ENCODE data around the gene CHRNG. TPM values are rescaled to one million over a fixed set of nuclear protein-coding genes. Genes with fewer than 3 reads are reported as not detected.
"Not testable (repeated sequence)": the region's sequence is repeated elsewhere in the genome, so short reads cannot be mapped to it uniquely, and the experiment has no call there.

Gene CHRNG
- total RNA-seq, 1 donor from 2014 or later: not detected

GRCh38 chr2:232527905-232528470 is 11.5 kb upstream of the CHRNG start:
- no peak overlapping the region for H3K4me3 Mint-ChIP-seq
- intact Hi-C loops (cut with micrococcal nuclease): no loop called here

GRCh38 chr2:232528746-232529460 is 10.6 kb upstream of the CHRNG start:
- DNase-seq: no peak
- Mint-ChIP-seq H3K27ac (no peak overlapping the region), H3K27me3 (peaks cover 30% of the 10 kb centered on the region), H3K4me1 (peaks cover 3% of the 10 kb centered on the region), H3K9me3 (no peaks in the 10 kb centered on the region), H3K4me3 (no peak overlapping the region), H3K36me3 (ENCODE audit: low read depth) (no peaks in the 10 kb centered on the region)
- TF ChIP-seq CTCF (IDR thresholded peaks at IDR 0.05): no peak
- POLR2A ChIA-PET: no interaction called here
- CTCF ChIA-PET: no interaction called here
- no peak for ATAC-seq (ENCODE audit: low read depth)
- intact Hi-C loops (cut with micrococcal nuclease): no loop called here

More at GRCh38 chr2:232527905-232528470, 11.5 kb upstream of the CHRNG start:
- Mint-ChIP-seq H3K4me1 (peaks cover 8% of the 10 kb centered on the region), H3K9me3 (no peaks in the 10 kb centered on the region), H3K36me3 (ENCODE audit: low read depth) (no peaks in the 10 kb centered on the region), H3K27me3 (peaks cover 32% of the 10 kb centered on the region), H3K27ac (no peak overlapping the region)
- ATAC-seq (ENCODE audit: low read depth): no peak
- TF ChIP-seq CTCF (IDR thresholded peaks at IDR 0.05): no peak
- CTCF ChIA-PET: no interaction called here
- no peak for DNase-seq
- POLR2A ChIA-PET: no interaction called here

DNA sequence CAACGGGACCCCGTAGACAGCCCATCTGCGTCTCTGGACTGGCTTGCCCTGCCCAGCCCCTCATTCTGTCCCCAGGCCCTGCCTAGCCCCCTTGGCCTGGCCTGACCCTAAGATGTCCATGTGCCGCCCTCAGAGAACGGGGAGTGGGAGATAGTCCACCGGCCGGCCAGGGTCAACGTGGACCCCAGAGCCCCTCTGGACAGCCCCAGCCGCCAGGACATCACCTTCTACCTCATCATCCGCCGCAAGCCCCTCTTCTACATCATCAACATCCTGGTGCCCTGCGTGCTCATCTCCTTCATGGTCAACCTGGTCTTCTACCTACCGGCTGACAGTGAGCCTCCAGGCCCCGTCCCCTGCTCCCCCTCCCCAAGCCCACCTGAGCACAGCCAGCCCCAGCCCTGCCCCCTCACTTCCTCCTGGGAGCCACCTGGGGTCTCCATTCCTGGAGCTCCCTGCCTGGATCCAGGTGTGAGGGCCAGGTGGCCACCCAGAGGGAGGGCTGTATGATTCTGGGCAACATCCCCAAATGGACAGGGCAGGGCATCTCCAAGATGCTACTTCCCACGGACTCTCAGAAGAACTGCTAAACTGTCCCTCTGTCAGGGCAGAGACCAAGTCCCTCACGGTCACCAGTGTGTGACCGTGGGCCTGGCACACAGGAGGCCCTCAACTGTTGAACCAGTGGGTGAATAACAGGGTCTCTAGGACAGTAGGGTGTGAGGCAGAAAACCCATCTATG is 9.5 kb upstream of the CHRNG start:
- Mint-ChIP-seq H3K27me3 (peaks cover 21% of the 10 kb centered on the region), H3K27ac (no peak overlapping the region), H3K9me3 (no peaks in the 10 kb centered on the region), H3K4me1 (no peaks in the 10 kb centered on the region), H3K36me3 (ENCODE audit: low read depth) (no peaks in the 10 kb centered on the region), H3K4me3 (no peak overlapping the region)
- DNase-seq (no peak), ATAC-seq (ENCODE audit: low read depth) (no peak)
- POLR2A ChIA-PET: no interaction called here
- intact Hi-C loops (cut with micrococcal nuclease): no loop called here
- no peak for TF ChIP-seq CTCF (IDR thresholded peaks at IDR 0.05)
- CTCF ChIA-PET: no interaction called here

DNA sequence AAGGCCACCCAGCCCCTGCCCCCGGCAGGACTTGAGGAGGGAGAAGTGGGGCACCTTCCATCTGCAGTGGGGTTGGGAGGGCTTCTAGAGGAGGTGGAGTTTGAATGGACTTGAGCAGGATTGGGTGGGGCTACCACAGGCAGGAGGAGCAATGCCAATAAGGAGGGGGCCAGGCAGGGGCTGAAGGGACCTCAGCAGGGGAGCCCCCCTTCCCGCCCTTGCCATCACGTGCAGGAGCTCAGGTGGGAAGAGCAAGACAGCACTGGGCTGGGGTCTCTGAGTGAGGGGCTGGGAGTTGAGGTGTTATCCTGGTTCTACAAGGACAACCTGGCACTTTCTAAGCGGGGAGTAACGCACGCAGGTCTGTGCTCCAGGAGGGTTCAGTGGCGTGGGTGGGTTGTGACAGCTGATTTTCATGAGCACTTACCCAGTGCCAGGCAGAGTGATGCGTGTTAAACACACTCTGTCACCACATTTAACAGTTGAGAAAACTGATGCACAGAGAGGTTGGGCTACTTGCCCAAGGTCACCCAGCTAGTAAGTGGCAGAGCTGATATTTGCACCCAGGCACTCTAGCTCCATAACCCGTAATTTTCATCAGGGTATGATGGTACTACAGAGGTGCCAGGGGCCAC is 8.7 kb upstream of the CHRNG start:
- no peak for DNase-seq
- TF ChIP-seq CTCF (IDR thresholded peaks at IDR 0.05): no peak
- intact Hi-C loops (cut with micrococcal nuclease): no loop called here
- H3K9me3 Mint-ChIP-seq: no peaks in the 10 kb centered on the region
- H3K4me3 Mint-ChIP-seq: no peak overlapping the region
- no peak overlapping the region for H3K27ac Mint-ChIP-seq
- no peaks in the 10 kb centered on the region for H3K36me3 Mint-ChIP-seq (ENCODE audit: low read depth)
- no peaks in the 10 kb centered on the region for H3K4me1 Mint-ChIP-seq
- ChIA-PET CTCF (interaction anchor here (1.1 kb wide), 1 partner anchor 10 kb away, joined by 3 read pairs; no protein-coding TSS in a partner anchor), POLR2A (no interaction called here)
- ATAC-seq (ENCODE audit: low read depth): no peak
- H3K27me3 Mint-ChIP-seq: peaks cover 21% of the 10 kb centered on the region

DNA sequence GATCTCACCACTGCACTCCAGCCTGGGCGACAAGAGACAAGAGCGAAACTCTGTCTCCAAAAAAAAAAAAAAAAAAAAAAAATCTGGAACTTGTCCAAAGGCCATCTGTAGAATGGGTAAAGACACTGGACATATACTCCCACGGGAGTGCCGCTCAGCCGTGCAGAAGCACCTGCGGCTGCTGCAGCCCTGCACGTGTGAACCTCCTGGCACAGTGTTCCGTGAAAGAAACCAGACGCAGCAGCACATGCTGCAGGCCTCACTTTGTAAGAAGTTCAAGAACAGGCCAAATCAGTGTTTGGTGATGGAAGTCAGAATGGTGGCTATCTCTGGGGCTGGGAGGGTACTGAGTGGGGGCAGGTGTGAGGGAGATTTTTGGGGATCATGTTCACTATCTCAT is 7.1 kb upstream of the CHRNG start:
- Mint-ChIP-seq H3K9me3 (peaks cover 4% of the 10 kb centered on the region), H3K4me3 (no peak overlapping the region), H3K27me3 (peaks cover 12% of the 10 kb centered on the region), H3K36me3 (ENCODE audit: low read depth) (no peaks in the 10 kb centered on the region), H3K27ac (no peak overlapping the region), H3K4me1 (no peaks in the 10 kb centered on the region)
- no peak for ATAC-seq (ENCODE audit: low read depth)
- ChIA-PET POLR2A (interaction anchor here (0.7 kb wide), 1 partner anchor 14 kb away, joined by 10 read pairs; no protein-coding TSS in a partner anchor), CTCF (no interaction called here)
- intact Hi-C loops (cut with micrococcal nuclease): no loop called here
- no peak for DNase-seq
- no peak for TF ChIP-seq CTCF (IDR thresholded peaks at IDR 0.05)

DNA sequence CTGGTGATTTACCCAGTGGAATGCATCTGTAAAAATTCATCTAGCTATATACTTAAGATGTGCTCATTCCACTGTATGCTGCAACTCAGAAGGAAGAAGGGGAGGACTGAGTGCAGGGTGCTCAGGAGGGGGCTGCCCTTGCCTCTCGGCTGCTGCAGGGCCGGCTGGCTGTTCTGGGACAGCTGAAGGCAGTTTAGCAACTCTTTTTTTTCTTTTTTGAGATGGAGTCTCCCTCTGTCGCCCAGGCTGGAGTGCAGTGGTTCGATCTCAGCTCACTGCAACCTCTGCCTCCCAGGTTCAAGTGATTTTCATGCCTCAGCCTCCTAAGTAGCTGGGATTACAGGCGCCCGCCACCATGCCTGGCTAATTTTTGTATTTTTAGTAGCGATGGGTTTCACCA is 6.7 kb upstream of the CHRNG start:
- POLR2A ChIA-PET; CTCF ChIA-PET; H3K9me3 Mint-ChIP-seq; H3K4me1 Mint-ChIP-seq; intact Hi-C loops (cut with micrococcal nuclease); H3K36me3 Mint-ChIP-seq (ENCODE audit: low read depth); ATAC-seq (ENCODE audit: low read depth); H3K4me3 Mint-ChIP-seq; H3K27ac Mint-ChIP-seq; DNase-seq: not testable (repeated sequence)
- H3K27me3 Mint-ChIP-seq: peaks cover 10% of the 10 kb centered on the region
